Measurements from ENCODE around the gene ZIC4.

Gene ZIC4

GRCh38 chr3:147368561-147369221 lies 37.7 kb downstream of the ZIC4 start:
- no peaks in the 10 kb centered on the region for H3K27me3 ChIP-seq (ENCODE audit: low read depth, low read length)
- no peak overlapping the region for H3K4me2 ChIP-seq (ENCODE audit: low read length)
- no peaks in the 10 kb centered on the region for H4K20me1 ChIP-seq (ENCODE audit: insufficient read depth, low read length)
- no peak overlapping the region for H3K4me3 ChIP-seq (ENCODE audit: low read length)
- H3K79me2 ChIP-seq (ENCODE audit: low read length): no peaks in the 10 kb centered on the region
- H2AFZ ChIP-seq (ENCODE audit: low read depth, low read length): no peak overlapping the region
- no peaks in the 10 kb centered on the region for H3K9me3 ChIP-seq (ENCODE audit: insufficient read depth, low read length)
- no peak overlapping the region for H3K9ac ChIP-seq (ENCODE audit: low read length)
- H3K4me1 ChIP-seq (ENCODE audit: low read length): no peaks in the 10 kb centered on the region
- no peak overlapping the region for H3K27ac ChIP-seq (ENCODE audit: low read length)
- TF ChIP-seq CTCF (IDR thresholded peaks at IDR 0.05; ENCODE audit: low read depth, low read length) (no peak), EZH2phosphoT487 (IDR thresholded peaks at IDR 0.05; ENCODE audit: low read depth) (no peak)
- no peaks in the 10 kb centered on the region for H3K36me3 ChIP-seq (replicated peaks; ENCODE audit: low read depth, low read length)

- Histone ChIP-seq H3K9me3 (ENCODE audit: insufficient read depth, low read length) (no peaks in the 10 kb centered on the region), H3K4me3 (ENCODE audit: low read length) (no peak overlapping the region)
Observed at GRCh38 chr3:147368151-147368550, 38.2 kb downstream of the ZIC4 start.

DNA sequence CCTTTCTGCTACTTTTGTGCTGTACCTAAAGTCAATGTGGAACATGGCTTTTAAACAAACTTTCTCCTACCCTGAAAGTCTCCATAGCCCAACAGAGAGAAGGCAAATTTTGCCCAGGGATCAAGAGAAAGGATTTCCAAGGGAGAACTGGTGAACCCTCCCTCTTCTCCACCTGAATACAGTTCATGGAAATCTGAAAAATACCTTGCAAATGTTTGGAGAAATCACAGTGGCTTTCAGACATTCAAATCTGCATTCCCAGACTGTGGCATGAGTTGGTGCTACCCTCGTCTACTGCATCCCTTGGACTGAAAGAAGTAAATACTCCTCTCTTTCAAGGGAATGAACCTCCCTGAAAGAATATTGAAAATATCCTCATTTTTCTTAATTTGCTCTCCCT lies 38.7 kb downstream of the ZIC4 start:
- H3K4me2 ChIP-seq (ENCODE audit: low read length): no peak overlapping the region
- H4K20me1 ChIP-seq (ENCODE audit: insufficient read depth, low read length): no peaks in the 10 kb centered on the region
- no peak overlapping the region for H3K4me3 ChIP-seq (ENCODE audit: low read length)
- H3K4me1 ChIP-seq (ENCODE audit: low read length): no peaks in the 10 kb centered on the region
- TF ChIP-seq CTCF (IDR thresholded peaks at IDR 0.05; ENCODE audit: low read depth, low read length) (no peak), EZH2phosphoT487 (IDR thresholded peaks at IDR 0.05; ENCODE audit: low read depth) (no peak)
- no peak overlapping the region for H3K9ac ChIP-seq (ENCODE audit: low read length)
- H3K36me3 ChIP-seq (replicated peaks; ENCODE audit: low read depth, low read length): no peaks in the 10 kb centered on the region
- no peaks in the 10 kb centered on the region for H3K27me3 ChIP-seq (ENCODE audit: low read depth, low read length)
- H2AFZ ChIP-seq (ENCODE audit: low read depth, low read length): no peak overlapping the region
- no peak overlapping the region for H3K27ac ChIP-seq (ENCODE audit: low read length)
- H3K79me2 ChIP-seq (ENCODE audit: low read length): no peaks in the 10 kb centered on the region
- H3K9me3 ChIP-seq (ENCODE audit: insufficient read depth, low read length): no peaks in the 10 kb centered on the region

More at GRCh38 chr3:147368151-147368550, 38.2 kb downstream of the ZIC4 start:
- no peaks in the 10 kb centered on the region for H3K36me3 ChIP-seq (replicated peaks; ENCODE audit: low read depth, low read length)
- H4K20me1 ChIP-seq (ENCODE audit: insufficient read depth, low read length): no peaks in the 10 kb centered on the region
- no peaks in the 10 kb centered on the region for H3K27me3 ChIP-seq (ENCODE audit: low read depth, low read length)
- no peak overlapping the region for H2AFZ ChIP-seq (ENCODE audit: low read depth, low read length)
- no peak overlapping the region for H3K9ac ChIP-seq (ENCODE audit: low read length)
- no peaks in the 10 kb centered on the region for H3K4me1 ChIP-seq (ENCODE audit: low read length)
- no peaks in the 10 kb centered on the region for H3K79me2 ChIP-seq (ENCODE audit: low read length)
- no peak overlapping the region for H3K27ac ChIP-seq (ENCODE audit: low read length)
- no peak overlapping the region for H3K4me2 ChIP-seq (ENCODE audit: low read length)
- TF ChIP-seq EZH2phosphoT487 (IDR thresholded peaks at IDR 0.05; ENCODE audit: low read depth): no peak
- TF ChIP-seq CTCF (IDR thresholded peaks at IDR 0.05; ENCODE audit: low read depth, low read length): no peak

DNA sequence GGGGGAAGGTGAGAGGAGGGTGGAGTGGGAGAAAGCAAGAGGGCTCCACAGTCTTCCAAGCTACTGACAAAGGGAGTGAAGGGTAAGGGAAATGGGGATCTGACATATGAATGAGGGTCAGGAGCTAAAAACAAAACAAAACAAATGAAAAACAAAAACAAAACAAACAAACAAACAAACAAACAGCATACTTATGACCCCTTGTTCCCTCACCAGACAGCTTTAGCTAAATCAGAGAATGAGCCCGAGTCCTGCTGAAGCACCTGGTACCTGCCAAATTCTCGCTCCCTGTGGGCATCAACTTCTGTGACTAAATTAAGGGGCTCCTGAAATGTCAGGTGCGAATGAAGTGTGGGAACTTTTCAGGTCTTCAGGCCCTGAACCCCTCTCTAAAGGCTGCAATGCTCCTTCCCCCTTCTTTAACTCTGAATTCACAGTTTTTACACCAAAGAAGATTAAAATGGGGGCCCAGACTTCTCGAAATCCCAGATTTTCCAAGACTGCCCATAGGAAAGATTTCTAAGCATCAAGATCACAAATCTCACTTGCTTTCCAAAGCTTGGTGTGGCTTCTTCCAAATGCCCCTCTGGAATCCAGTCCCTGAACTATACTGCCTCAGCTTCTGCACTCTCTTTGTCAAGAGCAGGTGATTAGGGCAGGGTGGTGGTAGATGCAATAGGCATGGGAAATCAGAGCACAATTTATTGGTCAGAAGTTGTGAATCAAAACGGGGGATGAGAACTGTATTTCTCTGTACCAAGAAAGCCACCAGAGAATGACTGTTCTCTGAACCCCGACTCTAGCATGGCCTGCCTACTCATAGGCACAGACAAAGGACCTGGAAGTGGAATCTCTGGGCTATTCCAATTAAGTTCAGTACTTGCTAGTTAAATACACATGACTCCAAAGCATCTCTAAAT lies 40.9 kb downstream of the ZIC4 start:
- Histone ChIP-seq H3K4me3 (ENCODE audit: low read length) (no peak overlapping the region), H3K79me2 (ENCODE audit: low read length) (no peaks in the 10 kb centered on the region), H4K20me1 (ENCODE audit: insufficient read depth, low read length) (no peaks in the 10 kb centered on the region), H3K4me2 (ENCODE audit: low read length) (no peak overlapping the region), H3K4me1 (ENCODE audit: low read length) (peaks cover 5% of the 10 kb centered on the region), H3K9ac (ENCODE audit: low read length) (no peak overlapping the region), H3K9me3 (ENCODE audit: insufficient read depth, low read length) (no peaks in the 10 kb centered on the region), H2AFZ (ENCODE audit: low read depth, low read length) (no peak overlapping the region), H3K36me3 (replicated peaks; ENCODE audit: low read depth, low read length) (no peaks in the 10 kb centered on the region), H3K27ac (ENCODE audit: low read length) (no peak overlapping the region), H3K27me3 (ENCODE audit: low read depth, low read length) (no peaks in the 10 kb centered on the region)
- TF ChIP-seq CTCF (IDR thresholded peaks at IDR 0.05; ENCODE audit: low read depth, low read length) (no peak), EZH2phosphoT487 (IDR thresholded peaks at IDR 0.05; ENCODE audit: low read depth) (no peak)

Measured in OCI-LY3 (cell line).